GM10248 (cell line): ENCODE results near the gene ABCG1.

ENCODE experiments used
- CTCF ChIA-PET: fragments of 300-600 bp; sonication (Branson Sonifier 250); formaldehyde crosslinking; extraction: SDS; loops from one replicate; lab custom pipeline; 2021; ENCODE audit warnings: antibody characterized with exemption; lab: Yijun Ruan, JAX
- POLR2A ChIA-PET: fragments of 350-650 bp; sonication (Branson Sonifier 250); formaldehyde crosslinking; extraction: SDS; loops from one replicate; lab custom pipeline; 2020; ENCODE audit warnings: antibody characterized with exemption; lab: Yijun Ruan, JAX
- DNase-seq: peaks from one replicate; pipeline ENCODE4 v3.0.0; 2012; ENCODE audit errors: extremely low spot score
- CTCF ChIP-seq: IDR thresholded peaks from 2 replicates; pipeline ENCODE4 v1.5.1; 2012; ENCODE audit warnings: mild to moderate bottlenecking, low read depth; ENCODE audit errors: extremely low read depth, missing control alignments, control extremely low read depth

The ABCG1 gene

GRCh38 chr21:42223826-42224575 lies 5.1 kb downstream of the ABCG1 start:
- POLR2A ChIA-PET: no interaction called here
- no peak for TF ChIP-seq CTCF
- CTCF ChIA-PET: interaction anchor here (0.6 to 2.4 kb wide), 5 partner anchors 9 to 60 kb away, joined by 3 to 7 read pairs (median 7); no protein-coding TSS in a partner anchor
- DNase-seq: no peak

GRCh38 chr21:42225042-42225441 lies 6.1 kb downstream of the ABCG1 start:
- DNase-seq: no peak
- TF ChIP-seq CTCF: no peak
- ChIA-PET CTCF (interaction anchor here (1.0 to 2.4 kb wide), 4 partner anchors 8 to 61 kb away, joined by 5 to 7 read pairs (median 7); no protein-coding TSS in a partner anchor), POLR2A (no interaction called here)

GRCh38 chr21:42225571-42226155 lies 6.7 kb downstream of the ABCG1 start:
- DNase-seq: no peak
- TF ChIP-seq CTCF: no peak
- POLR2A ChIA-PET: no interaction called here
- CTCF ChIA-PET: interaction anchor here (0.9 to 2.1 kb wide), 4 partner anchors 13 to 341 kb away, joined by 3 to 10 read pairs (median 4); no protein-coding TSS in a partner anchor

DNA sequence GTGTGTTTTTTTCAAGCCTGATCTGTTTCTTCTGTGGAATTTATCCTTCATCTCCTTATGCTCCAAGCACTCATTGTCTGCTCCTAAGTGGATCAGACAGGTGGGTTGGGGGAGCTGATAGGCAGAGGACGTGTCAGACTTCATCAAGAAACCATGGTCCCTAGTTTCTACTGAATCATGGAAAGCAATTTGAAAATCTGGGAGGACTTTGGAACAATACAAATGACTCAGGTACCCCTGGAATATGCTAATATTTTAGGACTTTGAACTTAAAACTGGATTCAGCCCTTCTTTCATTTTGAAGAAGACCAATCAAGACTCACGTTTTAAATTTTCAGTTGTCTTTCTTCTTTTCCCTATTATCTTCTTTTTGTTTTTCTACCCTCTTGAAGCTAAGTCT lies 7.7 kb downstream of the ABCG1 start:
- ChIA-PET CTCF (interaction anchor here (0.9 to 2.1 kb wide), 4 partner anchors 12 to 342 kb away, joined by 3 to 10 read pairs (median 4); no protein-coding TSS in a partner anchor), POLR2A (no interaction called here)
- TF ChIP-seq CTCF: no peak
- no peak for DNase-seq

GRCh38 chr21:42227909-42228708 lies 9.2 kb downstream of the ABCG1 start:
- ChIA-PET POLR2A (no interaction called here), CTCF (interaction anchor here (1.2 to 2.4 kb wide), 3 partner anchors 8 to 64 kb away, joined by 3 to 9 read pairs (median 7); no protein-coding TSS in a partner anchor)
- TF ChIP-seq CTCF: no peak
- peak; percentile 90 for DNase-seq

- ChIA-PET CTCF (interaction anchor here (1.2 to 2.4 kb wide), 4 partner anchors 8 to 83 kb away, joined by 3 to 9 read pairs (median 5); no protein-coding TSS in a partner anchor), POLR2A (no interaction called here)
- DNase-seq: no peak
- no peak for TF ChIP-seq CTCF
Observed at GRCh38 chr21:42228709-42229220, 9.8 kb downstream of the ABCG1 start.
